AG04450 (cell line): ENCODE results near the gene HIVEP3. TPM values are rescaled to one million over a fixed set of nuclear protein-coding genes. Genes with fewer than 3 reads are reported as not detected.
A peak's percentile ranks its signal among the peaks of the same experiment; 100 is the strongest.

Source experiments
- CTCF ChIA-PET: fragments of 300-600, 350-600 bp; formaldehyde crosslinking; extraction: SDS; loops from one replicate; lab custom pipeline; 2022; ENCODE audit warnings: antibody characterized with exemption, inconsistent platforms; lab: Charles Lee
- POLR2A ChIA-PET: fragments of 350-600 bp; formaldehyde crosslinking; extraction: SDS; loops from one replicate; lab custom pipeline; 2021; ENCODE audit warnings: antibody characterized with exemption, inconsistent platforms; lab: Yijun Ruan, JAX
- DNase-seq: peaks from one replicate; pipeline ENCODE4 v3.0.0-alpha.2; 2011; ENCODE audit warnings: low read depth, low spot score
- H3K27ac ChIP-seq: one replicate; pipeline ENCODE4 v1.5.1; 2012; ENCODE audit warnings: low read depth, low read length, control low read depth
- H3K27me3 ChIP-seq: one replicate; pipeline ENCODE4 v1.6.0; 2012; ENCODE audit warnings: low read length; ENCODE audit not compliant: control insufficient read depth, insufficient read depth
- H3K4me3 ChIP-seq: 2 replicates; pipeline ENCODE4 v1.5.1; 2011; ENCODE audit warnings: mild to moderate bottlenecking, low read depth, low read length, control low read depth
- H3K9me3 ChIP-seq: 2 replicates; pipeline ENCODE4 v1.5.1; 2012; ENCODE audit warnings: low read length; ENCODE audit not compliant: control insufficient read depth, insufficient read depth
- CTCF ChIP-seq: IDR thresholded peaks from 2 replicates; pipeline ENCODE4 v1.5.1; 2011; ENCODE audit warnings: low read depth, low read length, control low read depth, inconsistent platforms
- polyA plus RNA-seq: library from polyadenylated mRNA; depleted of rRNA; stranded (reverse); fragments of >200 nt; gene quantifications from 2 replicates; pipeline ENCODE4 v1.2.3, GENCODE V29; 2011

The HIVEP3 gene
- polyA plus RNA-seq, 1 experiment = 4.8 TPM

DNA sequence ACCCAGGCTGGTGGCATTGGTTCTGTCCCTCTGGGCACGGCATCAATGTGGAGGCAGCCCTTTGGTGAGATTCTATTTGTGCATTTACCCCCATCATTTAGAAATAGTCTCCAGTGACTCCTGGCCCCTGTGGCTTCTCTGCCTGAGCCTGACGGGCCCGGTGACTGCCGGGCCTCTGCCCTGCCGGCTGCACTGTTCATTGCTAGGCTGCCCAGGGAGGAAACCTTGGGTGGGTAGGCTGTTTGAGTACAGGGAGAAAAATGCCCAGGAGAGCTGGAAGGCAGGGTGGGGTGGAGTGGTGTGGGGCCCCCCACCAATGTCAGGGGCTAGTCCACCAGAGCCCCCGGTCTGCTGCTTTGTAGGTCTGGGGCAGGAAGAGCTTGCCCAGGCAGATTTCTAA is 410.9 kb downstream of the HIVEP3 start:
- Histone ChIP-seq H3K4me3 (no peak overlapping the region), H3K27me3 (no peaks in the 10 kb centered on the region), H3K9me3 (0 out of 2 replicates have a peak, but pooled peaks cover 3% of the 10 kb centered on the region), H3K27ac (no peak overlapping the region)
- POLR2A ChIA-PET = no interaction called here
- no peak for DNase-seq
- no peak for TF ChIP-seq CTCF
- CTCF ChIA-PET = interaction anchor here (0.9 to 1.3 kb wide), 2 partner anchors 8 to 9 kb away, joined by 3 to 5 read pairs; no protein-coding TSS in a partner anchor

- POLR2A ChIA-PET = no interaction called here
- no peak for DNase-seq
- no peak for TF ChIP-seq CTCF
- H3K9me3 ChIP-seq = 0 out of 2 replicates have a peak, but pooled peaks cover 3% of the 10 kb centered on the region
- CTCF ChIA-PET = no interaction called here
- no peaks in the 10 kb centered on the region for H3K27me3 ChIP-seq
- H3K4me3 ChIP-seq = no peak overlapping the region
- no peak overlapping the region for H3K27ac ChIP-seq
These were observed 411.5 kb downstream of the HIVEP3 start for GRCh38 chr1:41507110-41507720.

DNA sequence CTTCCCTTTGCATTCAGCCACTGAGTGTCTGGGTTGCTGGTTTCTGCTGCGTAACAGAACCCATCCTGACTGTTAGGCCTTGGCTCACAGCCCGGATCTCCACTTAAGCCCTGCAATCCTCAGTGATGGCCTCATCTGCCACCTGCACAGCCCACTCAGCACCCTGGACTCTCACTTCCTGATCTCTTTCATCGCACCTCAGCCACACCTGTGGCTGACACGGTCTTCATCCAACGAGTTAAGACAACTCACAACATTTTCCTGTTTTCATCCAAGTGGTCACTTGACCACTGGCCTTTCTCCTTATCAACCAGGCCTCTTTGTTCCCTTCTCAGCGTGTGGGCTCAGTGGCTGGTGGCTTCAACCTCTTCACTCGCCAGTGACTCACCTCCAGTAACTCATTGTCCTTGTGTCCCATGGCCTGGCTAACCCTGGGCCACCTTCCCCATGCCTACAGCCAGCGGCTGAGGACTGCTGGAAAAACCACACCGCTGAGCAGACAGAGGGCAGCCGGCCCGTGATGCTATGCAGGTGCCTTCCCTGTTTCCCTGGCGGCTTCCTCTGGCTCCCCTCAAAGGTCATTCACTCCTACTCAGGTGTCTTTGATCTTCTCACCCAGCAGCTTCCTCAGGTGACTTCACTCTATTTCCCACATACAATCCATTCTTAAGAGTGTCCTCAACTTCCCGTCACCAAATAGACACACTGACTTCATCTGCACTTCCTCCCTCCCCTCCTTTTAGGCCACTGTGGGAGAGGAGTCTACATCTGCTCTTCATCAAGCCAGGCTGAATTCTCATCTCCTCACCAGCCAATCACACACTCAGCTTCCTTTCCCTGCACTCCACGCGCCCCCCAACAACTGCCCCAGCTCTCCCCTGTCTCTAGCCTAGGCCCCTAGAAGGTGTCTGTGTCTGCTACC is 414.3 kb downstream of the HIVEP3 start:
- DNase-seq = no peak
- H3K27me3 ChIP-seq = no peaks in the 10 kb centered on the region
- H3K4me3 ChIP-seq = no peak overlapping the region
- ChIA-PET CTCF (interaction anchor here (1.3 kb wide), 1 partner anchor 12 kb away, joined by 4 read pairs; no protein-coding TSS in a partner anchor), POLR2A (no interaction called here)
- TF ChIP-seq CTCF = no peak
- peaks cover 3% of the 10 kb centered on the region; the same call in 1 of the 2 replicates for H3K9me3 ChIP-seq
- no peak overlapping the region for H3K27ac ChIP-seq

DNA sequence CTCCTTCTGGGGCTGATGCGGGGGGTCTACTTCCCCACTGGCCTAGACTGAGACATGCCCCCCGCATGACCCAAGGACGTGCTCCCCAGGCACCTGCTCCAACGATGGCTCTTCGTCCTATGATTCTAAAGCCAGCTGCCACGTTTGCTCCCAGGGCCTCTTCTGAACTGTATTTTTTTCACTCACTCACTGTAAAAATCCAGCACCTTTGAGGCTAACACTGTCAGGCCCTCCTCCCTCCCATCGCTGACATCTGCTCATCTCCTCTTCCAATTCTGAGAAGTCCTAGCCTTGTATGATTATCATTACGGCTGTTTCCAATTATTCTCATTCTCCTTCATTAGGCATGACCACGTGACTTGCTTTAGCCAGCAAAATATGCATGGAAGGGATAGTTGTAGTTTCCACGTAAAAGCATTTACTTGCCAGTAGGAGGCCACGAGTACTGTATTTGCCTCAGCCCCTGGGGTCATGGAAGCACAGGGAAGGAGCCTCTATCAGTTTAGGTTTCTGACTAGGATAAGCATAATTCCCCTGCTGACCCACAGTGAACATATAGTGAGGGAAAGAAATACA is 415.1 kb downstream of the HIVEP3 start:
- DNase-seq = no peak
- Histone ChIP-seq H3K27me3 (no peaks in the 10 kb centered on the region), H3K9me3 (peaks cover 3% of the 10 kb centered on the region; the same call in 1 of the 2 replicates), H3K4me3 (no peak overlapping the region), H3K27ac (no peak overlapping the region)
- POLR2A ChIA-PET = no interaction called here
- TF ChIP-seq CTCF = 0 out of 2 replicates have a peak, but pooled peaks have one; percentile 14
- CTCF ChIA-PET = interaction anchor here (1.0 kb wide), 1 partner anchor 20 kb away, joined by 3 read pairs; the partner anchor contains the start of gene EDN2
